Renal cortex interstitium (tissue), 11 donors: ENCODE results near the gene CWH43. TPM values are rescaled to one million over a fixed set of nuclear protein-coding genes. Genes with fewer than 3 reads are reported as not detected.
A peak's percentile ranks its signal among the peaks of the same experiment; 100 is the strongest.
"Not testable (repeated sequence)": the region's sequence is repeated elsewhere in the genome, so short reads cannot be mapped to it uniquely, and the experiment has no call there.

Source experiments
- DNase-seq, 11 donors: peaks; one replicate each; pipeline ENCODE4 v3.0.0-alpha.2; 2013; ENCODE audit warnings: low read depth in 9 of 11, low spot score in 4 of 11; ENCODE audit errors: extremely low read depth in 1 of 11
- polyA plus RNA-seq, 3 donors: library from polyadenylated mRNA; unstranded; fragments of 120-200 nt; gene quantifications; one replicate each; pipeline ENCODE4 v1.2.1, GENCODE V29; 2013; ENCODE audit not compliant: insufficient read length in 3 of 3

The CWH43 gene
- polyA plus RNA-seq, 3 donors, result 4.7 to 5.5 (median 5.4) TPM

- peak in 1 of 11 donors; percentile 35 for DNase-seq
Observed at GRCh38 chr4:48967631-48968030, 18.4 kb upstream of the CWH43 start.

GRCh38 chr4:48968814-48969213, 17.3 kb upstream of the CWH43 start:
- DNase-seq, result no peak

GRCh38 chr4:48970471-48970921, 15.6 kb upstream of the CWH43 start:
- no peak for DNase-seq

GRCh38 chr4:48974979-48975640, 11.0 kb upstream of the CWH43 start:
- no peak for DNase-seq

- no peak for DNase-seq
Observed at GRCh38 chr4:48976041-48976440, 10.0 kb upstream of the CWH43 start.

- no peak for DNase-seq
Observed at GRCh38 chr4:48979914-48980579, 6.0 kb upstream of the CWH43 start.

- DNase-seq, result not testable (repeated sequence)
Observed at GRCh38 chr4:48984005-48984404, 2.1 kb upstream of the CWH43 start.

GRCh38 chr4:48985602-48985975, 486 bp upstream of the CWH43 start:
- DNase-seq, result no peak

GRCh38 chr4:48986654-48987164, 634 bp downstream of the CWH43 start:
- DNase-seq, result no peak

GRCh38 chr4:48989461-48990203, 3.6 kb downstream of the CWH43 start:
- DNase-seq, result no peak

GRCh38 chr4:48991357-48991756, 5.3 kb downstream of the CWH43 start:
- no peak for DNase-seq

- DNase-seq, result no peak
Observed at GRCh38 chr4:48997962-48998361, 11.9 kb downstream of the CWH43 start.

GRCh38 chr4:48998440-48998839, 12.4 kb downstream of the CWH43 start:
- no peak for DNase-seq

- no peak for DNase-seq
Observed at GRCh38 chr4:49000806-49001205, 14.7 kb downstream of the CWH43 start.

GRCh38 chr4:49002931-49003330, 16.9 kb downstream of the CWH43 start:
- DNase-seq, result no peak

GRCh38 chr4:49018718-49019295, 32.7 kb downstream of the CWH43 start:
- DNase-seq, result no peak

GRCh38 chr4:49032440-49033161, 46.5 kb downstream of the CWH43 start:
- no peak for DNase-seq

GRCh38 chr4:49036528-49036927, 50.5 kb downstream of the CWH43 start:
- no peak for DNase-seq

- no peak for DNase-seq
Observed at GRCh38 chr4:49044270-49044669, 58.2 kb downstream of the CWH43 start.
